ENCODE measurements around the gene POLR2E. TPM values are rescaled to one million over a fixed set of nuclear protein-coding genes. Genes with fewer than 3 reads are reported as not detected.

Gene POLR2E
- total and polyA plus RNA-seq, 4 donors, result 51.8 to 211 (median 171) TPM

GRCh38 chr19:1121395-1121794 lies 26.2 kb upstream of the POLR2E start:
- Histone ChIP-seq H3K4me3 (ENCODE audit: low read depth in 1 of 3, low read length in 3 of 3) (no peak overlapping the region), H3K9me3 (ENCODE audit: control insufficient read depth in 4 of 4, low read length in 3 of 4) (no peaks in the 10 kb centered on the region), H3K27ac (ENCODE audit: low read depth in 1 of 2, low read length in 2 of 2) (no peak overlapping the region), H3K9ac (ENCODE audit: low read depth in 1 of 2, low read length in 2 of 2) (no peak overlapping the region), H3K4me1 (ENCODE audit: control insufficient read depth in 4 of 4, insufficient read depth in 4 of 4, low read length in 3 of 4) (no peaks in the 10 kb centered on the region), H3K27me3 (ENCODE audit: control insufficient read depth in 4 of 4, insufficient read depth in 4 of 4, low read length in 3 of 4) (no peaks in the 10 kb centered on the region), H3K36me3 (ENCODE audit: control insufficient read depth in 4 of 4, insufficient read depth in 3 of 4, low read depth in 1 of 4, low read length in 3 of 4) (peaks cover 16 to 85% (median 40%) of the 10 kb centered on the region in 4 donors)
- no peak for DNase-seq (ENCODE audit: low spot score)
- TF ChIP-seq HNF4G (IDR thresholded peaks at IDR 0.05) (no peak), TAF1 (conservative IDR thresholded peaks at IDR 0.05) (no peak), GABPA (IDR thresholded peaks at IDR 0.05 in 1 of 2, conservative IDR thresholded peaks at IDR 0.05 in 1 of 2) (no peak), FOXA2 (IDR thresholded peaks at IDR 0.05) (no peak), FOXA1 (IDR thresholded peaks at IDR 0.05) (no peak), RXRA (IDR thresholded peaks at IDR 0.05) (no peak), JUND (IDR thresholded peaks at IDR 0.05) (no peak)
- TF ChIP-seq, protein P1, sequence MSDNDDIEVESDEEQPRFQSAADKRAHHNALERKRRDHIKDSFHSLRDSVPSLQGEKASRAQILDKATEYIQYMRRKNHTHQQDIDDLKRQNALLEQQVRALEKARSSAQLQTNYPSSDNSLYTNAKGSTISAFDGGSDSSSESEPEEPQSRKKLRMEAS (IDR thresholded peaks at IDR 0.05), result no peak
- WGBS, result 97% methylated on average over 10 of the region's 10 CpGs

DNA sequence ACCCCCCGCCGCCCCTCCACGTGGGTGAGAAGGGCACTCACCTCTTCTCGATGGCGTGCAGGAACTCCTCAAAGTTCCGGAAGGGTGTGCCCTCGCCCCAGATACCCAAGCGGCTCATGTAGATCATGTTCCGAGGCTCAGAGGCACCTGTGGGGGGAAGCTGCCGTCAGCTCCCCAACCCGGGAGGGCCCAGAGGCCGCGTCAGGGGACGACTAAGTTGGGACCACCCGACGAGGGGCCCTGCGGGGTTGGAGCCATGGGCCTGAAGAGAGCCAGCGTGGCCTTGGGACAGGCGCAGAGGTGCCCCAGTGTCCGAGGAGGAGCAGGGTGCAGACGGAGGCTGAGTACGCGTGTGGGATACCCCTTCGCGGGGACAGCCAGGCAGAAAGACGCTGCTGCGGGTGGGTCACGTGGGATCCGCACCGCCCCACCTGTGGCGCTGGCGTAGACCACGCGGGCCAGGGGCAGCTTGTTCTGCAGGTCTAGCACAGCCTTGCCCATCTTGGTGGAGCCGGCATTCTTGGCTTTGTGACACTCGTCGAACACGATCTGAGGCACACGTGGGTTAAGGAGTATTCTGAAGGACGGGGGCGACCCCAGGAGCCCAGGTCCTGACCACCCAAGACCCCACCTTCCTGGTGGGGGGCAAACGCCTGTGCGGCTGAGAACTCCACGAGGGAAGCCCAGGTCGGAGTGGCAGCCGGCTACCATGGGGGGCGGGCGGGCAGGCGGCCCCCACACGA lies 24.5 kb upstream of the POLR2E start:
- no peak for DNase-seq (ENCODE audit: low spot score)
- H3K36me3 ChIP-seq (ENCODE audit: control insufficient read depth in 4 of 4, insufficient read depth in 3 of 4, low read depth in 1 of 4, low read length in 3 of 4), result peaks cover 12 to 82% (median 42%) of the 10 kb centered on the region in 4 donors

GRCh38 chr19:1118999-1119398 lies 23.8 kb upstream of the POLR2E start:
- Histone ChIP-seq H3K27ac (ENCODE audit: low read depth in 1 of 2, low read length in 2 of 2) (no peak overlapping the region), H3K4me3 (ENCODE audit: low read depth in 1 of 3, low read length in 3 of 3) (no peak overlapping the region), H3K9me3 (ENCODE audit: control insufficient read depth in 4 of 4, low read length in 3 of 4) (no peaks in the 10 kb centered on the region), H3K4me1 (ENCODE audit: control insufficient read depth in 4 of 4, insufficient read depth in 4 of 4, low read length in 3 of 4) (peaks cover 1 to 5% (median 4%) of the 10 kb centered on the region in 4 donors), H3K27me3 (ENCODE audit: control insufficient read depth in 4 of 4, insufficient read depth in 4 of 4, low read length in 3 of 4) (no peaks in the 10 kb centered on the region), H3K9ac (ENCODE audit: low read depth in 1 of 2, low read length in 2 of 2) (no peak overlapping the region), H3K36me3 (ENCODE audit: control insufficient read depth in 4 of 4, insufficient read depth in 3 of 4, low read depth in 1 of 4, low read length in 3 of 4) (peaks cover 11 to 78% (median 39%) of the 10 kb centered on the region in 4 donors)
- no peak for DNase-seq (ENCODE audit: low spot score)
- 95% methylated on average over 34 of the region's 34 CpGs for WGBS
- TF ChIP-seq REST (IDR thresholded peaks at IDR 0.05) (no peak), GABPA (IDR thresholded peaks at IDR 0.05 in 1 of 2, conservative IDR thresholded peaks at IDR 0.05 in 1 of 2) (no peak), RAD21 (IDR thresholded peaks at IDR 0.05) (no peak), HNF4G (IDR thresholded peaks at IDR 0.05) (no peak), ZBTB33 (IDR thresholded peaks at IDR 0.05) (no peak)
- TF ChIP-seq, protein P1 (IDR thresholded peaks at IDR 0.05), result no peak

More for the DNA sequence above, 24.5 kb upstream of the POLR2E start:
- TF ChIP-seq FOXA2 (IDR thresholded peaks at IDR 0.05) (no peak), EGR1 (IDR thresholded peaks at IDR 0.05; ENCODE audit: low read depth in 2 of 2) (no peak), JUND (IDR thresholded peaks at IDR 0.05) (no peak), NR2F2 (IDR thresholded peaks at IDR 0.05) (no peak), HNF4A (conservative IDR thresholded peaks at IDR 0.05) (no peak), ZBTB33 (IDR thresholded peaks at IDR 0.05) (no peak), RAD21 (IDR thresholded peaks at IDR 0.05) (no peak)
- TF ChIP-seq, protein P2, sequence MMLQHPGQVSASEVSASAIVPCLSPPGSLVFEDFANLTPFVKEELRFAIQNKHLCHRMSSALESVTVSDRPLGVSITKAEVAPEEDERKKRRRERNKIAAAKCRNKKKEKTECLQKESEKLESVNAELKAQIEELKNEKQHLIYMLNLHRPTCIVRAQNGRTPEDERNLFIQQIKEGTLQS (IDR thresholded peaks at IDR 0.05), result no peak
- TF ChIP-seq, protein P1 (IDR thresholded peaks at IDR 0.05), result no peak
- WGBS, result 96% methylated on average over 50 of the region's 50 CpGs
- no peaks in the 10 kb centered on the region for H3K27me3 ChIP-seq (ENCODE audit: control insufficient read depth in 4 of 4, insufficient read depth in 4 of 4, low read length in 3 of 4)
- no peak overlapping the region for H3K4me3 ChIP-seq (ENCODE audit: low read depth in 1 of 3, low read length in 3 of 3)
- H3K4me1 ChIP-seq (ENCODE audit: control insufficient read depth in 4 of 4, insufficient read depth in 4 of 4, low read length in 3 of 4), result no peaks in the 10 kb centered on the region
- H3K9ac ChIP-seq (ENCODE audit: low read depth in 1 of 2, low read length in 2 of 2), result no peak overlapping the region
- no peaks in the 10 kb centered on the region for H3K9me3 ChIP-seq (ENCODE audit: control insufficient read depth in 4 of 4, low read length in 3 of 4)
- H3K27ac ChIP-seq (ENCODE audit: low read depth in 1 of 2, low read length in 2 of 2), result no peak overlapping the region
